Panc1 (cell line): ENCODE measurements around the gene RIMBP3C.
"Not testable (repeated sequence)": the region's sequence is repeated elsewhere in the genome, so short reads cannot be mapped to it uniquely, and the experiment has no call there.

ENCODE experiments used
- POLR2AphosphoS5 ChIP-seq: IDR thresholded peaks from 2 replicates; pipeline ENCODE4 v1.6.1; 2012; ENCODE audit warnings: mild to moderate bottlenecking, low read depth, low read length, moderate library complexity
- SIN3A ChIP-seq: IDR thresholded peaks from 2 replicates; pipeline ENCODE4 v1.6.1; 2012; ENCODE audit warnings: low read depth, mild to moderate bottlenecking, low read length, moderate library complexity, borderline replicate concordance; ENCODE audit not compliant: insufficient read depth
- TF ChIP-seq, protein P1 (sequence below): fragments of 450-650 bp; IDR thresholded peaks from 2 replicates; pipeline ENCODE4 v1.5.1; 2017; ENCODE audit warnings: mild to moderate bottlenecking
- TF ChIP-seq, protein P2 (sequence below), 2 experiments: IDR thresholded peaks; 2 replicates each; pipeline ENCODE4 v1.6.1; 2011 to 2012; ENCODE audit warnings: low read depth in 2 of 2, control low read depth in 1 of 2, low read length in 1 of 2, mild to moderate bottlenecking in 1 of 2, moderate library complexity in 1 of 2; ENCODE audit not compliant: insufficient read depth in 1 of 2

DNA sequence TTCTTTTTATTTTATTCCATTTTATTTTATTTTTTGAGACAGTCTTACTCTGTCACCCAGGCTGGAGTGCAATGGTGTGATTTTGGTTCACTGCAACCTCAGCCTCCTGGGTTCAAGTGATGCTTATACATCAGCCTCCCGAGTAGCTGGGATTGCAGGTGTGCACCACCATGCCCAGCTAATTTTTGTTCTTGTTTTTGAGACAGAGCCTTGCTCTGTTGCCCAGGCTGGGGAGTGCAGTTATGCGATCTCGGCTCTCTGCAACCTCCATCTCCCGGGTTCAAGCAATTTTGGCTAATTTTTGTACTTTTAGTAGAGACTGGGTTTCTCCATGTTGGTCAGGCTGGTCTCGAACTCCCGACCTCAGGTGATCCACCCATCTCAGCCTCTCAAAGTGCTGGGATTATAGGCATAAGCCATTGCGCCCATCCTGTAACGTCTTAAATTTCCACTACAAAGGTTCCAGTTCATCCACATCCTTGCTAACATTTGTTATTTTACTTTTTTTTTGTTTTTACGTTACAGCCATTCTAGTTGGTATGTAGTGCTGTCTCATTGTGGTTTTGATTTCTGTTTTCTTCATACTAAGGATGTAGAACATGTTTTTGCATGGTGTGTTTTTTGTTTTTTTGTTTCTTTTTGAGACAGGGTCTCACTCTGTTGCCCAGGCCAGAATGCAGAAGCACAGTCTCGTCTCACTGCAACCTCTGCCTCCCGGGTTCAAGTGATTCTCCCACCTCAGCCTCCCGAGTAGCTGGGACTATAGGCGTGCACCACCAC, 45.3 kb upstream of the RIMBP3C start:
- TF ChIP-seq POLR2AphosphoS5, SIN3A: not testable (repeated sequence)
- TF ChIP-seq, protein P1, sequence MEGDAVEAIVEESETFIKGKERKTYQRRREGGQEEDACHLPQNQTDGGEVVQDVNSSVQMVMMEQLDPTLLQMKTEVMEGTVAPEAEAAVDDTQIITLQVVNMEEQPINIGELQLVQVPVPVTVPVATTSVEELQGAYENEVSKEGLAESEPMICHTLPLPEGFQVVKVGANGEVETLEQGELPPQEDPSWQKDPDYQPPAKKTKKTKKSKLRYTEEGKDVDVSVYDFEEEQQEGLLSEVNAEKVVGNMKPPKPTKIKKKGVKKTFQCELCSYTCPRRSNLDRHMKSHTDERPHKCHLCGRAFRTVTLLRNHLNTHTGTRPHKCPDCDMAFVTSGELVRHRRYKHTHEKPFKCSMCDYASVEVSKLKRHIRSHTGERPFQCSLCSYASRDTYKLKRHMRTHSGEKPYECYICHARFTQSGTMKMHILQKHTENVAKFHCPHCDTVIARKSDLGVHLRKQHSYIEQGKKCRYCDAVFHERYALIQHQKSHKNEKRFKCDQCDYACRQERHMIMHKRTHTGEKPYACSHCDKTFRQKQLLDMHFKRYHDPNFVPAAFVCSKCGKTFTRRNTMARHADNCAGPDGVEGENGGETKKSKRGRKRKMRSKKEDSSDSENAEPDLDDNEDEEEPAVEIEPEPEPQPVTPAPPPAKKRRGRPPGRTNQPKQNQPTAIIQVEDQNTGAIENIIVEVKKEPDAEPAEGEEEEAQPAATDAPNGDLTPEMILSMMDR, result not testable (repeated sequence)
- TF ChIP-seq, protein P2, sequence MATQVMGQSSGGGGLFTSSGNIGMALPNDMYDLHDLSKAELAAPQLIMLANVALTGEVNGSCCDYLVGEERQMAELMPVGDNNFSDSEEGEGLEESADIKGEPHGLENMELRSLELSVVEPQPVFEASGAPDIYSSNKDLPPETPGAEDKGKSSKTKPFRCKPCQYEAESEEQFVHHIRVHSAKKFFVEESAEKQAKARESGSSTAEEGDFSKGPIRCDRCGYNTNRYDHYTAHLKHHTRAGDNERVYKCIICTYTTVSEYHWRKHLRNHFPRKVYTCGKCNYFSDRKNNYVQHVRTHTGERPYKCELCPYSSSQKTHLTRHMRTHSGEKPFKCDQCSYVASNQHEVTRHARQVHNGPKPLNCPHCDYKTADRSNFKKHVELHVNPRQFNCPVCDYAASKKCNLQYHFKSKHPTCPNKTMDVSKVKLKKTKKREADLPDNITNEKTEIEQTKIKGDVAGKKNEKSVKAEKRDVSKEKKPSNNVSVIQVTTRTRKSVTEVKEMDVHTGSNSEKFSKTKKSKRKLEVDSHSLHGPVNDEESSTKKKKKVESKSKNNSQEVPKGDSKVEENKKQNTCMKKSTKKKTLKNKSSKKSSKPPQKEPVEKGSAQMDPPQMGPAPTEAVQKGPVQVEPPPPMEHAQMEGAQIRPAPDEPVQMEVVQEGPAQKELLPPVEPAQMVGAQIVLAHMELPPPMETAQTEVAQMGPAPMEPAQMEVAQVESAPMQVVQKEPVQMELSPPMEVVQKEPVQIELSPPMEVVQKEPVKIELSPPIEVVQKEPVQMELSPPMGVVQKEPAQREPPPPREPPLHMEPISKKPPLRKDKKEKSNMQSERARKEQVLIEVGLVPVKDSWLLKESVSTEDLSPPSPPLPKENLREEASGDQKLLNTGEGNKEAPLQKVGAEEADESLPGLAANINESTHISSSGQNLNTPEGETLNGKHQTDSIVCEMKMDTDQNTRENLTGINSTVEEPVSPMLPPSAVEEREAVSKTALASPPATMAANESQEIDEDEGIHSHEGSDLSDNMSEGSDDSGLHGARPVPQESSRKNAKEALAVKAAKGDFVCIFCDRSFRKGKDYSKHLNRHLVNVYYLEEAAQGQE (IDR thresholded peaks at IDR 0.05; ENCODE audit: insufficient read depth in 1 of 2, low read depth in 2 of 2, low read length in 1 of 2), result not testable (repeated sequence)
